Measurements from ENCODE around the gene TFCP2. TPM values are rescaled to one million over a fixed set of nuclear protein-coding genes. Genes with fewer than 3 reads are reported as not detected.
A peak's percentile ranks its signal among the peaks of the same experiment; 100 is the strongest.

TFCP2 gene
- total RNA-seq, 1 experiment from 2014 or later, result 25.7 TPM

GRCh38 chr12:51051787-51052186, 121.1 kb downstream of the TFCP2 start:
- intact Hi-C loops (cut with micrococcal nuclease; ENCODE audit: unreplicated experiment), result no loop called here
- Histone ChIP-seq H3K27me3 (ENCODE audit: insufficient read depth, low read depth) (no peaks in the 10 kb centered on the region), H3K79me2 (ENCODE audit: low read depth) (peaks cover 26% of the 10 kb centered on the region), H3K4me2 (no peak overlapping the region), H3K36me3 (ENCODE audit: low read depth) (peaks cover 24% of the 10 kb centered on the region), H4K20me1 (ENCODE audit: insufficient read depth) (no peaks in the 10 kb centered on the region), H3K4me1 (replicated peaks; ENCODE audit: insufficient read depth) (peaks cover 17% of the 10 kb centered on the region), H2AFZ (no peak overlapping the region), H3F3A (ENCODE audit: insufficient read depth, low read depth) (peaks cover 8% of the 10 kb centered on the region; the same call in 1 of the 2 replicates), H3K4me3 (no peak overlapping the region), H3K27ac (no peak overlapping the region), H3K9me2 (ENCODE audit: insufficient read depth) (no peaks in the 10 kb centered on the region), H3K9me3 (ENCODE audit: insufficient read depth, low read depth) (no peaks in the 10 kb centered on the region)
- CTCF ChIA-PET, result interaction anchor here (0.6 kb wide), 2 partner anchors 17 to 129 kb away, joined by 4 to 5 read pairs; no protein-coding TSS in a partner anchor
- TF ChIP-seq EZH2 (IDR thresholded peaks at IDR 0.05; ENCODE audit: low read depth) (no peak), CTCF (conservative IDR thresholded peaks at IDR 0.05) (no peak)
- DNase-seq, result no peak
- no TSS peak for BruUV-seq (replicated peaks)
- POLR2A ChIA-PET (ENCODE audit: unreplicated experiment), result no interaction called here

- Histone ChIP-seq H3F3A (ENCODE audit: insufficient read depth, low read depth) (peaks cover 8% of the 10 kb centered on the region; the same call in 1 of the 2 replicates), H3K79me2 (ENCODE audit: low read depth) (peaks cover 26% of the 10 kb centered on the region), H3K9me3 (ENCODE audit: insufficient read depth, low read depth) (no peaks in the 10 kb centered on the region), H2AFZ (no peak overlapping the region), H3K9me2 (ENCODE audit: insufficient read depth) (no peaks in the 10 kb centered on the region), H3K4me2 (peak overlapping the region; percentile 89), H3K36me3 (ENCODE audit: low read depth) (peaks cover 16% of the 10 kb centered on the region; the same call in 1 of the 2 replicates), H3K4me1 (replicated peaks; ENCODE audit: insufficient read depth) (peaks cover 19% of the 10 kb centered on the region), H4K20me1 (ENCODE audit: insufficient read depth) (no peaks in the 10 kb centered on the region), H3K27ac (no peak overlapping the region), H3K4me3 (peak overlapping the region; percentile 94), H3K27me3 (ENCODE audit: insufficient read depth, low read depth) (no peaks in the 10 kb centered on the region)
- intact Hi-C loops (cut with micrococcal nuclease; ENCODE audit: unreplicated experiment), result loop anchor here (2.0 to 5.0 kb wide), 3 partner anchors 33 to 203 kb away; partner anchors contain the start of gene CSRNP2
- no TSS peak for BruUV-seq (replicated peaks)
- CTCF ChIA-PET, result no interaction called here
- no peak for DNase-seq
- POLR2A ChIA-PET (ENCODE audit: unreplicated experiment), result no interaction called here
- TF ChIP-seq CTCF (conservative IDR thresholded peaks at IDR 0.05) (no peak), EZH2 (IDR thresholded peaks at IDR 0.05; ENCODE audit: low read depth) (no peak)
Measured at GRCh38 chr12:51049525-51049924, 123.4 kb downstream of the TFCP2 start.

GRCh38 chr12:51048661-51049251, 124.2 kb downstream of the TFCP2 start:
- BruUV-seq (replicated peaks), result TSS peak; percentile 55
- Histone ChIP-seq H3K9me2 (ENCODE audit: insufficient read depth) (no peaks in the 10 kb centered on the region), H2AFZ (peak overlapping the region; percentile 83), H3K36me3 (ENCODE audit: low read depth) (peaks cover 8% of the 10 kb centered on the region; the same call in 1 of the 2 replicates), H3K4me2 (peak overlapping the region; percentile 89), H3K9me3 (ENCODE audit: insufficient read depth, low read depth) (no peaks in the 10 kb centered on the region), H3K4me1 (replicated peaks; ENCODE audit: insufficient read depth) (peaks cover 19% of the 10 kb centered on the region), H3K4me3 (peak overlapping the region; percentile 94), H3K27me3 (ENCODE audit: insufficient read depth, low read depth) (no peaks in the 10 kb centered on the region), H4K20me1 (ENCODE audit: insufficient read depth) (no peaks in the 10 kb centered on the region), H3K27ac (peak overlapping the region; percentile 35; the same call in 1 of the 2 replicates), H3K79me2 (ENCODE audit: low read depth) (peaks cover 26% of the 10 kb centered on the region), H3F3A (ENCODE audit: insufficient read depth, low read depth) (peaks cover 8% of the 10 kb centered on the region; the same call in 1 of the 2 replicates)
- intact Hi-C loops (cut with micrococcal nuclease; ENCODE audit: unreplicated experiment), result loop anchor here (1.0 to 5.0 kb wide), 5 partner anchors 20 to 204 kb away; partner anchors contain the start of gene CSRNP2
- CTCF ChIA-PET, result interaction anchor here (1.9 kb wide), 1 partner anchor 20 kb away, joined by 5 read pairs; no protein-coding TSS in a partner anchor
- DNase-seq, result no peak
- TF ChIP-seq CTCF (conservative IDR thresholded peaks at IDR 0.05) (no peak), EZH2 (IDR thresholded peaks at IDR 0.05; ENCODE audit: low read depth) (no peak)
- POLR2A ChIA-PET (ENCODE audit: unreplicated experiment), result interaction anchor here (0.5 to 0.6 kb wide), 3 partner anchors 16 to 1100 kb away, joined by 3 to 20 read pairs (median 5); no protein-coding TSS in a partner anchor
